Right atrium auricular region (tissue), 2 donors: ENCODE data around the gene RHCG. TPM values are rescaled to one million over a fixed set of nuclear protein-coding genes. Genes with fewer than 3 reads are reported as not detected.

Source experiments
- DNase-seq: peaks from one replicate; pipeline ENCODE4 v3.0.0-alpha.2; 2019; ENCODE audit warnings: low spot score
- H3K27ac ChIP-seq, 2 donors: fragments of 200-600 bp; sonication (generic); 1 replicate in 1 of 2; 2 replicates in 1 of 2; pipeline ENCODE4 v1.5.1; 2016 to 2019
- H3K27me3 ChIP-seq, 2 donors: fragments of 200-600 bp; sonication (generic); one replicate each; pipeline versions ENCODE4 v1.5.1 to v1.6.0; 2017 to 2019
- H3K36me3 ChIP-seq: fragments of 200-600 bp; sonication (generic); one replicate; pipeline ENCODE4 v1.5.1; 2016
- H3K4me1 ChIP-seq, 2 donors: fragments of 200-600 bp; sonication (generic); one replicate each; pipeline versions ENCODE4 v1.5.1 to v1.6.0; 2017 to 2019
- H3K4me3 ChIP-seq, 2 donors: fragments of 200-600 bp; sonication (generic); 1 replicate in 1 of 2; 2 replicates in 1 of 2; pipeline ENCODE4 v1.5.1; 2017 to 2019; ENCODE audit warnings: mild to moderate bottlenecking in 1 of 2, moderate library complexity in 1 of 2
- H3K9me3 ChIP-seq, 2 donors: fragments of 200-600 bp; sonication (generic); one replicate each; pipeline ENCODE4 v1.5.1; 2019
- total RNA-seq, 2 donors: library from RNA; depleted of rRNA; stranded (reverse); fragments of >200 nt; gene quantifications; one replicate each; pipeline ENCODE4 v1.1.0, GENCODE V29; 2016
- TF ChIP-seq, protein P1 (sequence below), 2 donors: fragments of 200-600 bp; sonication (generic); IDR thresholded peaks; one replicate each; pipeline ENCODE4 v1.5.1; 2019; ENCODE audit warnings: antibody characterized with exemption in 2 of 2

RHCG gene
- total RNA-seq, 2 donors from 2014 or later, result 0.37 to 0.43 TPM

GRCh38 chr15:89524184-89524583 is 27.8 kb upstream of the RHCG start:
- Histone ChIP-seq H3K36me3 (no peaks in the 10 kb centered on the region), H3K4me3 (no peak overlapping the region)
- TF ChIP-seq, protein P1, sequence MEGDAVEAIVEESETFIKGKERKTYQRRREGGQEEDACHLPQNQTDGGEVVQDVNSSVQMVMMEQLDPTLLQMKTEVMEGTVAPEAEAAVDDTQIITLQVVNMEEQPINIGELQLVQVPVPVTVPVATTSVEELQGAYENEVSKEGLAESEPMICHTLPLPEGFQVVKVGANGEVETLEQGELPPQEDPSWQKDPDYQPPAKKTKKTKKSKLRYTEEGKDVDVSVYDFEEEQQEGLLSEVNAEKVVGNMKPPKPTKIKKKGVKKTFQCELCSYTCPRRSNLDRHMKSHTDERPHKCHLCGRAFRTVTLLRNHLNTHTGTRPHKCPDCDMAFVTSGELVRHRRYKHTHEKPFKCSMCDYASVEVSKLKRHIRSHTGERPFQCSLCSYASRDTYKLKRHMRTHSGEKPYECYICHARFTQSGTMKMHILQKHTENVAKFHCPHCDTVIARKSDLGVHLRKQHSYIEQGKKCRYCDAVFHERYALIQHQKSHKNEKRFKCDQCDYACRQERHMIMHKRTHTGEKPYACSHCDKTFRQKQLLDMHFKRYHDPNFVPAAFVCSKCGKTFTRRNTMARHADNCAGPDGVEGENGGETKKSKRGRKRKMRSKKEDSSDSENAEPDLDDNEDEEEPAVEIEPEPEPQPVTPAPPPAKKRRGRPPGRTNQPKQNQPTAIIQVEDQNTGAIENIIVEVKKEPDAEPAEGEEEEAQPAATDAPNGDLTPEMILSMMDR (IDR thresholded peaks at IDR 0.05), result no peak

GRCh38 chr15:89523101-89523500 is 26.7 kb upstream of the RHCG start:
- H3K27me3 ChIP-seq, result no peaks in the 10 kb centered on the region
- TF ChIP-seq, protein P1 (IDR thresholded peaks at IDR 0.05), result no peak
- H3K4me1 ChIP-seq, result no peaks in the 10 kb centered on the region
- H3K9me3 ChIP-seq, result no peaks in the 10 kb centered on the region
- no peak overlapping the region for H3K27ac ChIP-seq
- no peaks in the 10 kb centered on the region for H3K36me3 ChIP-seq
- DNase-seq, result no peak
- no peak overlapping the region for H3K4me3 ChIP-seq

More at GRCh38 chr15:89524184-89524583, 27.8 kb upstream of the RHCG start:
- no peaks in the 10 kb centered on the region for H3K4me1 ChIP-seq
- H3K27me3 ChIP-seq, result no peaks in the 10 kb centered on the region
- H3K27ac ChIP-seq, result no peak overlapping the region
- no peak for DNase-seq
- H3K9me3 ChIP-seq, result no peaks in the 10 kb centered on the region

DNA sequence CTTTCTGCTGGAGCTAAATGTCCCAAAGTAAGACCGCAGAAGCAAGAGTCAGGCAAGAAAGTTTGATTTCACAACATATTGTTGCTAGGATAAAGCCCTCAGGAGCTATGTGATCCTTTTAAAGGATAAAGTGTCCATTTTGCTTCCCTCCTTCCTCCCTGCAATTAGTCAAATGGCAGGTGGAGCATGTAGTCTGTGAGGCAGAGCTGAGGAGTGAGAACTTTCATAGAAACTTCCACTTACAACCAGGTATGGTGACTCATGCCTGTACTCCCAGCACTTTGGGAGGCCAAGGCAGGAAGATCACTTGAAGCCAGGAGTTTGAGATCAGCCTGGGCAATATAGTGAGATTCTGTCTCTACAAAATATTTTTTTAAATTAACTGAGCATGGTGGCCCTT is 25.2 kb upstream of the RHCG start:
- H3K4me1 ChIP-seq, result no peaks in the 10 kb centered on the region
- H3K4me3 ChIP-seq, result no peak overlapping the region
- DNase-seq, result no peak
- H3K27ac ChIP-seq, result no peak overlapping the region
- TF ChIP-seq, protein P1 (IDR thresholded peaks at IDR 0.05), result no peak
- no peaks in the 10 kb centered on the region for H3K36me3 ChIP-seq
- no peaks in the 10 kb centered on the region for H3K9me3 ChIP-seq
- H3K27me3 ChIP-seq, result no peaks in the 10 kb centered on the region

- Histone ChIP-seq H3K9me3 (no peaks in the 10 kb centered on the region), H3K36me3 (no peaks in the 10 kb centered on the region), H3K4me3 (no peak overlapping the region), H3K4me1 (no peaks in the 10 kb centered on the region), H3K27ac (no peak overlapping the region), H3K27me3 (no peaks in the 10 kb centered on the region)
- TF ChIP-seq, protein P1 (IDR thresholded peaks at IDR 0.05), result no peak
- DNase-seq, result no peak
These were observed 19.1 kb upstream of the RHCG start for GRCh38 chr15:89515477-89515876.

DNA sequence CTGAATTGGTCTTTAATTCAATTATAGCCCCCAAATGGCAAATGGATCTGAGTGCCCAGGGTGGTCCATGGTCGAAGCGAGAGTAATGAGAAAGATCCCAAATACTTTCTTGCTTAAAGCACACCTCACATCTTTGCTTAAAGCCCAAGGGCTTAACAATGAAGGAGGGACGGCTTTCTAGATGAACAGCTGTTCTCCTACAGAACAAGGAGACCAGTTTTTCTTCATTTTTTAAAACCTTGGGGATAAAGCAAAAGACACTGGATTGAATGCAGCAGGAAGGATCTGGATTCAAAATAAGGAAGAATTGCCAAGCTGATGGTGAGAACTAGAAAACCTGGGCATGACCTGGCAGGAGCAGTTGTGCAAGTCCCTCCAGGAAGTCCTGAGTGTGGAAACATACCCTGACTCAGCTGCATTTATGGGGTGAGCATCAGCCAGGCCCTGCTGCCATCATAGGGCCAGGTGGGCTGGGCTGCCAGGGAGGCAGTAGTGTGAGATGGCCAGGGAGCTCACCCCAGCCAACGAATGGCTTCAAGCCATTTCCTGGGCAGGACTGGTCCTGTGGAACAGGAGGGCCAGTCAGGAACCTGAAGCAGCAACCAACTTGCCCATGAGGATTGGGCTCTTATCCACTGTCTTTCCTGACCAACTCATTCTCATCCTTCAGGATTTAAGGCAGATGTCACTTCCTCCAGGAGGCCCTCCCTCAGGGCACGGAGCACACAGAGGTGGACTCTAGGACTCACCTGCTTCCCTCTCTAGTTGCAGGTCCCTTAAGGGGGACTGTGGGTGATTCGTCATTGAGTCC is 18.4 kb upstream of the RHCG start:
- no peak for DNase-seq
- Histone ChIP-seq H3K36me3 (no peaks in the 10 kb centered on the region), H3K27ac (no peak overlapping the region), H3K4me3 (no peak overlapping the region), H3K27me3 (no peaks in the 10 kb centered on the region), H3K4me1 (no peaks in the 10 kb centered on the region), H3K9me3 (no peaks in the 10 kb centered on the region)
- TF ChIP-seq, protein P1 (IDR thresholded peaks at IDR 0.05), result no peak

DNA sequence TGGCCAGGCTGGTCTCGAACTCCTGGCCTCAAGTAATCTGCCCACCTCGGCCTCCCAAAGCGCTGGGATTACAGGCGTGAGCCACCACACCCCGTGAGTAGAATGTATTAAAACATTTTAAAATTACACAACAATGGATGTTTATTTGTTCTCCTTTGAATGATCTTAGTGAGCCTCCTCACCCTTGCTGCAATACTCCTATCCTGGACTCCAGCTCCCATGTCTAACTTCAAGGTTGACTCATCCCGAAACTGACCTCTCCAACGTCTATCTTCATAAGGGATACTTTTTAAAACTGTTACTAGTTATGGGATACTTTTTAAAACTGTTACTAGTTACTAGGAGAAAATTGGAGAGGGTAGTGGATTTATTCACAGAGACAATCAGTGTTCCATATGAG is 17.8 kb upstream of the RHCG start:
- Histone ChIP-seq H3K36me3 (no peaks in the 10 kb centered on the region), H3K4me1 (no peaks in the 10 kb centered on the region), H3K9me3 (no peaks in the 10 kb centered on the region), H3K27me3 (no peaks in the 10 kb centered on the region), H3K4me3 (no peak overlapping the region), H3K27ac (no peak overlapping the region)
- TF ChIP-seq, protein P1 (IDR thresholded peaks at IDR 0.05), result no peak
- DNase-seq, result no peak
